HG03565 (cell line): ENCODE data around the gene RCOR1.
"Not testable (repeated sequence)": the region's sequence is repeated elsewhere in the genome, so short reads cannot be mapped to it uniquely, and the experiment has no call there.

ENCODE experiments used
- ATAC-seq: cut with Tn5 transposase; IDR thresholded peaks from one replicate; pipeline ENCODE4 v1.9.1; 2021; ENCODE audit warnings: mild to moderate bottlenecking, moderate library complexity; ENCODE audit not compliant: unreplicated experiment

Gene RCOR1

GRCh38 chr14:102570334-102570995, 22.0 kb upstream of the RCOR1 start:
- no peak for ATAC-seq

GRCh38 chr14:102571043-102571442, 21.4 kb upstream of the RCOR1 start:
- no peak for ATAC-seq

- no peak for ATAC-seq
Measured at GRCh38 chr14:102571478-102572042, 20.9 kb upstream of the RCOR1 start.

DNA sequence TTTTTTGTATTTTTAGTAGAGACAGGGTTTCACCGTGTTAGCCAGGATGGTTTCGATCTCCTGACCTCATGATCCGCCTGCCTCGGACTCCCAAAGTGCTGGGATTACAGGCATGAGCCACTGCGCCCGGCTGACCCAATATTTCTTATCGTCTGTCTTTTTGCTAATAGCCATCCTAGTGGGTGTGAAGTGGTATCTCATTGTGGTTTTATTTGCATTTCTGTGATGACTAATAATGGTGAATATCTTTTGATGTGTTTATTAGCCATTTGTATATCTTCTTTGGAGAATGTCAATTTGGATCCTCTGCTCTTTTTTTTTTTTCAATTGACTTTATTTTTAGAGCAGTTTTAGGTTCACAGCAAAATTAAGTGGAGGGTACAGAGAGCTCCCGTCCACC, 19.3 kb upstream of the RCOR1 start:
- not testable (repeated sequence) for ATAC-seq

GRCh38 chr14:102573591-102574046, 18.8 kb upstream of the RCOR1 start:
- no peak for ATAC-seq

GRCh38 chr14:102574281-102575159, 17.9 kb upstream of the RCOR1 start:
- ATAC-seq = no peak

DNA sequence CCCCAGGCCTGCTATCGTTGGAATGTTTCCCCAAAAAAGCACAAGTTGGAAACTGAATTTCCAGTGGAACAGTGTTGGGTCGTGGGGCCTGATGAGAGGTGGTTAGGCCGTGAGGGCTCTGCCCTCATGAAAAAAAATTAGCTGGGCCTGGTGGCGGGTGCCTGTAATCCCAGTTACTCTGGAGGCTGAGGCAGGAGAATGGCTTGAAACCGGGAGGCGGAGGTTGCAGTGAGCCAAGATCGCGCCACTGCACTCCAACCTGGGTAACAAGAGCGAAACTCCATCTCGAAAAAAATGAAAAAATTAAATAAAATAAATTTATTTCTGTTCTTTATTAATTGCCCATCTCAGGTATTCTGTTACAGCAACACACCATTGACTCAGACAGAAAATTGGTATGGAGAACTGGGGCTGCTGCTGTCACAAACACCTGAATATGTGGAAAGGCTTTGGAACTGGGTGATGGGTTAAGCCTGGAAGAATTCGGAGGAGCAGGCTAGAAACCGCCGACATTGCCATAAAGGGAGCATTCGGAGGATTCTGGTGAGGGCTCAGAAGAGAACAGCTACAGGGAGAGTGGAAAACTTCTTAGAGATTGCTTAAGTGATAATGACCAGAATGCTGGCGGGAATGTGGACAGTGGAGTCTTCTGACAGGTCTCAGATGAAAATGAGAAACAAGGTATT, 17.1 kb upstream of the RCOR1 start:
- no peak for ATAC-seq

- ATAC-seq = not testable (repeated sequence)
Measured at GRCh38 chr14:102575846-102576428, 16.5 kb upstream of the RCOR1 start.

- ATAC-seq = no peak
Measured at GRCh38 chr14:102578821-102579220, 13.6 kb upstream of the RCOR1 start.

DNA sequence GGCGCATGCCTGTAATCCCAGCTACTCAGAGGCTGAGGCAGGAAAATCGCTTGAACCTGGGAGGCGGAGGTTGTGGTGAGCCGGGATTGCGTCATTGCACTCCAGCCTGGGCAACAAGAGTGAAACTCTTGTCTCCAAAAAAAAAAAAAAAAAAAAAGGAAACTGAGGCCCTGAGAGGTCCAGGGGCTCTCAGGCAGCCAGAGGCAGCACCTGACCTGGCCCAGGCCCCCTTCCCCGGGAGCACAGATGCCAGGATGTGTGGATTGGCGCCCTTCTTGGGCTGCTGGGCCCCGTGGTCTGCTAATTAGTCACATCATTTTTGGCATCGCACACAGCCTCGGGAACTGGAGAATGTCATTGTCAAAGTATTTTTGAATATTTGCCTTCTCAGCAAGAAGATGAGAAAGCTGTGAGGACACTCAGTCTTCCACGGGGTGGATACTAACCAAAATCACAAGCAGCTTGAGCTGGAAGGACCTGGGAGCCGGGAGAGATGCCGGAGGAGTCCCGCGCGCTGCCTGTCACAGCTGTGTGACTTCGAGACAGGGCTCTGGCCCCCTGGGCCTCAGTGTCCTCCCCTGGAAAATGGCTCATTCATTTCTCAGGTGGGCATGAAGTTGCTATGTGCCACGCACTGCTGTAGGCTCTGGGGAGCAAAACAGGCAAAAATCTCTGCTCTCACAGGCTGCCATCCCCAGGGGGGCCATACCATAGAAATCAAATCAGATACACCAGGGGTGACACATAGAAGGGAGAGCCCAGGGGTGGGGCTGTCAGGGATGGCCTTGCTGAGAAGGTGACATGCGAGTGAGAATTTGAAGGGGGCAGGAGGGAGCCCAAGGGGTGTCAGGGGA, 12.5 kb upstream of the RCOR1 start:
- no peak for ATAC-seq

GRCh38 chr14:102580550-102581110, 11.8 kb upstream of the RCOR1 start:
- ATAC-seq = no peak

GRCh38 chr14:102581193-102581592, 11.3 kb upstream of the RCOR1 start:
- ATAC-seq = no peak

GRCh38 chr14:102583726-102584125, 8.7 kb upstream of the RCOR1 start:
- no peak for ATAC-seq

GRCh38 chr14:102584871-102585869, 7.3 kb upstream of the RCOR1 start:
- ATAC-seq = no peak

DNA sequence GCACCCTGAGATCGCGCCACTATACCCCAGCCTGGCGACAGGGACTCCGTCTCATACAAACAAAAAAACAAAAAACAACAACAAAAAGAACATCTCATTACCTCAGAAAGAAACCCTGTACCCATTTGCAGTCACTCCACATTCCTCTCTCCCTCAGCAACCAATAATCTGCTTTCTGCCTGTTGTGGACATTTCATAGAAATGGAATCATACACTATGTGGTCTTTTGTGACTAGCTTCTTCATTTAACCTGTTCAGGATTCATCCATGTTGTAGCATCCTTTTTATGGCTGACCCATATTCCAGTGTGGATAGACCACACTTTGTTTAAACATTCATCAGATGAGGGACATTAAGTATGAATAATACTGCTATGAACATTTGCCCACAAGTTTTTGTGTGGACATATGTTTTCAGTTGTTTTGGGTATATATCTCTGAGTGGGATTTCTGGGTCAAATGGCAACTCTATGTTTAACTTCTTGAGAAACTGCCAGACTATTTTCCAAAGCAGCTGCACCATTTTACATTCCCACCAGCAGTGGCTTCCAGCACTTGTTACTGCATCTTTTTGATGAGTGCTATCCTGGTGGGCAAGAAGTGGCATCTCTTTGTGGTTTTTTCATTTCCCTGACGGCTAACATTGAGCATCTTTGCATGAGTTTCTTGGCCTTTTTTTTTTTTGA, 5.9 kb upstream of the RCOR1 start:
- no peak for ATAC-seq

DNA sequence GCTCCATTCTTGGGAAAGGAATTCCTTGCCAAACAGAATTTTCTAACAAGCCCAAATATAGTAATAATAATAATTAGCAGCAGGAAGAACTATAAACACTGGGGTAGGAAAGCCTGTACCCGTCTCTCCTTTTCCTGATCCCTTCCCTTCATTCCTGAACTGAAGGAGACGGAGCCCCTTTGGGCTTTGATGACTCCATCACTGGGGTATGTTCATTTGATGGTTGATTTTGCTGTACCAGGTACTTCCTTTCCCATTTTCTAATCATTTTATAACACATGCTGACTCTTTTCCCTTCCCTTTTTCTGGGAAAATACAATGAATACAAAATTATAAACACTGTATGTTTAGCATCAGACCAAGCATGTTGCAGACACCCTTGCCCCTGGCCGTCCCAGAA, 3.6 kb upstream of the RCOR1 start:
- ATAC-seq = no peak

GRCh38 chr14:102589761-102590290, 2.6 kb upstream of the RCOR1 start:
- no peak for ATAC-seq

DNA sequence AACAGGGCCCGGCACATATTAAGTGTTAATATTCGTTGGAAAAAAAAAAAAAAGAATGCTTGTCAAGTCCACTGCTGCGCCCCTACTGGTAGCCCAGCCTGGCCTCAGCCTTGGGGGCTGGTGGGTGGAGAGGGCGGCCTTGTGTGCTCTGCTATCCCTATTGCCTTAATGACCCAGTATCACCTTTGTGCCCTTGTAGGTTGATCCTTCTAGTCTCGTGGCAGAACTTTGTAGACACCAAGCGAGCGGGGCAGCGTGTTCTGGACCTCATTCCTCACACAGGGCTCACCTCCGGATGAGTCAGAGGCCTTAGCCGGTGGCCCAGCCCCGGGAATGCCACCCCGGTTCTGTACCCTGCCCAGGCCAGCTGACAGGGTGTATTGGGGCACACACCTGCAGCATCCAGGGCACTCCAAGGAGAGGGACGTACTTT, 1.8 kb upstream of the RCOR1 start:
- ATAC-seq = no peak
